Measurements from ENCODE around the gene CFAP46. TPM values are rescaled to one million over a fixed set of nuclear protein-coding genes. Genes with fewer than 3 reads are reported as not detected.

The CFAP46 gene
- total RNA-seq, 1 donor from 2014 or later, result 3.7 TPM

DNA sequence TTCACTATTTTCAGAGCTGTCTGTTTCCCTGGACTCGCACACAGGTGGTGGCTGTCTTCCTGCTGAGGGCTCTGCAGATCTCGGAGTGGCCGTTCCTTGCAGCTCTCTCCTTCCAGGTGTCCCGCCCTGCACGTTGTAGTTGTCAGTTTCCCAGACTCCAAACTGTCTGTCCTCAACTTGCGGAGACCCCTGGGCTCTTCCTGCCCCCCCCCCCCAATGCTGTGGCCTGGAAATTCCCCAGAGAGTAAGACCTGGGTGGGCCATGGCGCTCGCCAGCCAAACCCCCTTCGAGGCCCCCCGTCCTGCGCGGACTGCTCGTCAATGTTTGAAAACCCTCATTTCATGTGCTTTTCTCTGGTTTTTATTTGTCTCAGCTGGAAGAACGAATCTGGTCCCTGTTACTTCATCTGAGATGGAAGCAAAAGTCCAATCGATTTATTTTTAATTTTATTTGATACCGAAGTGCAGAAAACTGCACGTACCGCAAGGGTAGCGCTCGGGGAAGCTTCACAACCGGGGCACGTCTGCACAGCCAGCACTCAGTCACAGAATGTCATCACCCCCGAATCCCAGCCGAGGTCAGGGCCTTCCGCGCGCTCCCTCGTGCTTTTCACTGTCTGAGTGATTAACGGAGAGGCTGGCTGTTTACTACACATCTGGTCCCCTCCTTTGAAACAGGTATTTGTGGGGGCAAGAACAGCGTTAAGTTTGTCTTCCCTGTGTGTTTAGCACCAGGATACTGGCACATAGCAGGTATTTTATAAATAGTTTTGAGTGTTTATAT, 110.0 kb downstream of the CFAP46 start:
- TF ChIP-seq CTCF (IDR thresholded peaks at IDR 0.05), result no peak
- POLR2A ChIA-PET, result no interaction called here
- ATAC-seq (ENCODE audit: low read depth) (no peak), DNase-seq (no peak)
- no peak overlapping the region for H3K4me3 Mint-ChIP-seq
- no peaks in the 10 kb centered on the region for H3K36me3 Mint-ChIP-seq (ENCODE audit: low read depth)
- no peaks in the 10 kb centered on the region for H3K9me3 Mint-ChIP-seq
- CTCF ChIA-PET, result no interaction called here
- H3K4me1 Mint-ChIP-seq, result peaks cover 6% of the 10 kb centered on the region
- intact Hi-C loops (cut with micrococcal nuclease), result loop anchor here (10.0 kb wide), 1 partner anchor 312 kb away; no protein-coding TSS in a partner anchor
- no peak overlapping the region for H3K27ac Mint-ChIP-seq
- peaks cover 6% of the 10 kb centered on the region for H3K27me3 Mint-ChIP-seq

GRCh38 chr10:132829403-132829802, 113.0 kb downstream of the CFAP46 start:
- Mint-ChIP-seq H3K4me1 (no peaks in the 10 kb centered on the region), H3K27ac (no peak overlapping the region), H3K36me3 (ENCODE audit: low read depth) (no peaks in the 10 kb centered on the region), H3K4me3 (no peak overlapping the region), H3K9me3 (no peaks in the 10 kb centered on the region), H3K27me3 (peaks cover 6% of the 10 kb centered on the region)
- intact Hi-C loops (cut with micrococcal nuclease), result no loop called here
- no peak for ATAC-seq (ENCODE audit: low read depth)
- CTCF ChIA-PET, result no interaction called here
- POLR2A ChIA-PET, result no interaction called here
- no peak for DNase-seq
- TF ChIP-seq CTCF (IDR thresholded peaks at IDR 0.05), result no peak

DNA sequence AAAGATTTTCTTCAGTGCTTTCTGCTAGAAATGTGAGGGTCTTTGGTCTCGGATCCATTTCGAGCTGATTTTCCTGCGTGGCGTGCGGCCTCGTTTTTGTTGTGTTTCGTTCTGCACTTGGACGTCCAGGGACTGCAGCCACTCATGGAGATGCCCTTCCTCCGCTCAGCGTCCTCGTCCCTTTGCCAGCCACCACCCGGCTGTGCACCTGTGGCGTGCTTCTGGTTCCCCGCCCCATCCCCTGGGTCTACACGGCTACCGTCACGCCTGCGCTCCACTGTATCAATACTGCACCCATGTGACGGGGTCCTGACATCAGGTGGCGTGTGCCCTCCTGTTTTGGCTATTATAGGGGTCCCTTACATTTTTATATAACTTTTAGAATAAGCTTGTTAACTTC, 113.7 kb downstream of the CFAP46 start:
- intact Hi-C loops (cut with micrococcal nuclease), result no loop called here
- H3K36me3 Mint-ChIP-seq (ENCODE audit: low read depth), result no peaks in the 10 kb centered on the region
- ChIA-PET CTCF (no interaction called here), POLR2A (no interaction called here)
- no peak for TF ChIP-seq CTCF (IDR thresholded peaks at IDR 0.05)
- H3K9me3 Mint-ChIP-seq, result no peaks in the 10 kb centered on the region
- H3K4me3 Mint-ChIP-seq, result no peak overlapping the region
- H3K4me1 Mint-ChIP-seq, result no peaks in the 10 kb centered on the region
- peaks cover 6% of the 10 kb centered on the region for H3K27me3 Mint-ChIP-seq
- no peak overlapping the region for H3K27ac Mint-ChIP-seq
- DNase-seq, result no peak
- no peak for ATAC-seq (ENCODE audit: low read depth)

- ChIA-PET CTCF (no interaction called here), POLR2A (no interaction called here)
- Mint-ChIP-seq H3K36me3 (ENCODE audit: low read depth) (no peaks in the 10 kb centered on the region), H3K4me3 (no peak overlapping the region), H3K27ac (no peak overlapping the region), H3K9me3 (no peaks in the 10 kb centered on the region), H3K4me1 (no peaks in the 10 kb centered on the region), H3K27me3 (peaks cover 6% of the 10 kb centered on the region)
- ATAC-seq (ENCODE audit: low read depth), result no peak
- intact Hi-C loops (cut with micrococcal nuclease), result no loop called here
- no peak for TF ChIP-seq CTCF (IDR thresholded peaks at IDR 0.05)
- no peak for DNase-seq
Observed at GRCh38 chr10:132827861-132828539, 114.4 kb downstream of the CFAP46 start.

DNA sequence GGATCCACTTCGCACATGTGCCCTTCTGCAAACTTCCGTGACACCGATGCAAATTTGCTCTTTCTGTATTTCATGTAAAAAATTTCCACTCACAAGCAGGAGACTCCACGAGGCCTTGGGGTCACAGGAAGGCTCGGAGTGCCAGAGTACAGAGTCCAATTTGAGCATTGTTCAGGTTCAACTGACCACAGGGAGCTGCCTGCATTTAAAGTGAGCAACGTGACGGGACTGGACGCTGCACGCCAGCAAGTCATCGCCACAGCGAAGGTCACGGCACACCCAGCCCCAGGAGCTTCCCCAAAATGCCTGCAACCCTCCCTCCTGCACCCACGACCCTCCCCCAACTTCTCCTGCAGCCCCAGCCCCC, 115.0 kb downstream of the CFAP46 start:
- H3K27me3 Mint-ChIP-seq, result peaks cover 3% of the 10 kb centered on the region
- H3K4me3 Mint-ChIP-seq, result no peak overlapping the region
- no peak for TF ChIP-seq CTCF (IDR thresholded peaks at IDR 0.05)
- no peak overlapping the region for H3K27ac Mint-ChIP-seq
- ChIA-PET POLR2A (no interaction called here), CTCF (no interaction called here)
- H3K9me3 Mint-ChIP-seq, result no peaks in the 10 kb centered on the region
- intact Hi-C loops (cut with micrococcal nuclease), result no loop called here
- no peaks in the 10 kb centered on the region for H3K36me3 Mint-ChIP-seq (ENCODE audit: low read depth)
- ATAC-seq (ENCODE audit: low read depth), result no peak
- DNase-seq, result no peak
- H3K4me1 Mint-ChIP-seq, result no peaks in the 10 kb centered on the region
